GM12873 (cell line): ENCODE data around the gene SMIM15.

ENCODE experiments used
- CTCF ChIP-seq: IDR thresholded peaks from 2 replicates; pipeline ENCODE4 v1.5.1; 2012; ENCODE audit warnings: low read depth, mild to moderate bottlenecking, moderate library complexity, low read length, control low read depth; ENCODE audit not compliant: insufficient read depth; ENCODE audit errors: missing control alignments

The SMIM15 gene, protein sequence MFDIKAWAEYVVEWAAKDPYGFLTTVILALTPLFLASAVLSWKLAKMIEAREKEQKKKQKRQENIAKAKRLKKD

DNA sequence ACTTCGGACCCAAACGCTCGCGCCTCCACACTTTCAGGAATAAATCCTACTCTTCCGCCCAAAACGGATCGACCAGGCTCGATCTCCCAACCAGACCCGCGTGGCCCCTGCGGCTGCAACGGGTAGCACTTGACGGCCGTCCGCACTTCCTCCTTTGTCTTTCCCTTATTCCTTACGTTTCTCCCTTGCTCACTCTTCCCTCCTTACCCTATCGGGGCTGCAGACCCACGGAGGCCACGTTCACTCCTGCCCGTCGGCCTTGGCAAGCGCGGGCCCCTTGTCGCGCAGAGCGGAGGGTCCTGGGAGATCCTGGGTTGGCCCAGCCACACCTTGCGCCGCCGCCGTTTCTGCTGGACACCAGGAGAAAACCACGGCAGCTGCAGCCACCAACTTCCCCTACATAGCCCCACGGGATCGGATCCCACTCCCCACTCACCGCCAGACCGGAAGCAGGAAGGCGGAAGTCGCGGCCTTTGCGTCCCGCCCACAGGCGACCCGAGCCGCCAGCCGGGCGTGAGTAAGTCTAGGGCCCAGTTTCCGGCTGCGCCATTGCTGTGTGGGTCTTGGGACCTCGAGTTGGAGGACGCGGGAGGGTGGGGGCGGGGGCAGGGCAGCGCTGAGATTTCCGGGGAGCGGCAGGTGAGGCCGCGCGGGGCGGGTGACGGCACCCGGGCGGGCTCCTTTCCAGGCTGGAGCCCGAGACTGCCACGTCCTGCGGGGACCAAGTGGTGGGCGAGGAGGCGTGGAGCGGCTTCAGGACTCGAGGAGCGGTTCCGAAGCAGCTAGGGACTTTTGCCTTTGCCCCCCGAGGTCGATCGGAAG is at the start of gene SMIM15:
TSS of gene SMIM15 (minus strand) at position 459 of the 822 bp plus-strand sequence. CDS start 2,297 bp downstream, outside the sequence.
- no peak for TF ChIP-seq CTCF

- no peak for TF ChIP-seq CTCF
These were observed 45.6 kb upstream of the SMIM15 start for GRCh38 chr5:61207884-61208283.

GRCh38 chr5:61205013-61205412 is 42.7 kb upstream of the SMIM15 start:
- no peak for TF ChIP-seq CTCF

GRCh38 chr5:61202213-61202612 is 39.9 kb upstream of the SMIM15 start:
- TF ChIP-seq CTCF: no peak

DNA sequence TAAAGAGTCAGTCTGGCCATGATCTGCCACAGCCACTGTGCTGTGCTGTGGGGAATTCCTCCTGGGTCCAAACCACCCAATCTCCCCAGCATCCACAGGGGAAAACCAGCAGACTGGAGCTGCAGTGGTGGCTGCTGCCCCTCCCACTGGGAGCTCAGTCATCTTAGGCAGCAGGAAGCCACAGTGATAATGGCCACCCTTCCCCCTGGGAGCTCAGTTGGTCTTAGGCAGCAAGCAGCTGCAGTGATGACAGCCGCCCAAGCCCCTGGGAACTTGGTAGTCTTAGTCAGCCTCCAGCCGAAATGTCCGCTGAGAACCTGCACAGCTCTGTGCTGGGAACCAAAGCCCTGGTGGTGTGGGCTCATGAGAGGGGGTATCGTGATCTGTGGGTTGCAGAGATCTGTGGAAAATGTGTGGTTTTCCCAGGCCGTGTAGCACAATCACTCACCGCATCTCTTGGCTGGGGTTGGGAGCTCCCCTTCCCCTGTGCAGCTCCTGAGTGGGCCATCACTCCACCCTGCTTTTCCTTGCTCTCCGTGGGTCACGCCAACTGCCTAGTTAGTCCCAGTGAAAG is 38.4 kb upstream of the SMIM15 start:
- TF ChIP-seq CTCF: no peak

- TF ChIP-seq CTCF: no peak
These were observed 36.3 kb upstream of the SMIM15 start for GRCh38 chr5:61198606-61199005.

- TF ChIP-seq CTCF: no peak
These were observed 24.4 kb upstream of the SMIM15 start for GRCh38 chr5:61186634-61187033.
